ENCODE results near the gene CXCL3. TPM values are rescaled to one million over a fixed set of nuclear protein-coding genes. Genes with fewer than 3 reads are reported as not detected.

The CXCL3 gene
- total RNA-seq, 1 donor from 2014 or later = 1.4 TPM

- no peaks in the 10 kb centered on the region for H3K27me3 Mint-ChIP-seq (ENCODE audit: low read depth, unreplicated experiment)
- H3K27me3 ChIP-seq (ENCODE audit: insufficient read depth, low read length) = no peaks in the 10 kb centered on the region
- no peak overlapping the region for H3K4me3 Mint-ChIP-seq (ENCODE audit: unreplicated experiment)
- H3K9me3 Mint-ChIP-seq (ENCODE audit: unreplicated experiment) = no peaks in the 10 kb centered on the region
- no peak overlapping the region for H3K4me2 ChIP-seq (ENCODE audit: low read length)
- H3K36me3 Mint-ChIP-seq (ENCODE audit: low read depth, unreplicated experiment) = no peaks in the 10 kb centered on the region
- H3K4me1 Mint-ChIP-seq (ENCODE audit: low read depth, unreplicated experiment) = peaks cover 10% of the 10 kb centered on the region
- no peak overlapping the region for H3K27ac Mint-ChIP-seq (ENCODE audit: unreplicated experiment)
- H3K79me2 ChIP-seq (ENCODE audit: insufficient read depth, low read length) = no peaks in the 10 kb centered on the region
- H3K27ac ChIP-seq (ENCODE audit: low read depth, low read length) = no peak overlapping the region
- no peaks in the 10 kb centered on the region for H3K9me3 ChIP-seq (ENCODE audit: insufficient read depth, low read depth, low read length)
- no peak overlapping the region for H2AFZ ChIP-seq (ENCODE audit: low read depth, low read length)
- no peak overlapping the region for H3K4me3 ChIP-seq (ENCODE audit: insufficient read depth, low read depth, low read length)
- FAIRE-seq = no peak
- H3K36me3 ChIP-seq (ENCODE audit: insufficient read depth, low read length) = no peaks in the 10 kb centered on the region
- peak; percentile 54 for DNase-seq (ENCODE audit: low read depth)
- TF ChIP-seq CTCF (IDR thresholded peaks at IDR 0.05; ENCODE audit: insufficient read depth, low read depth, low read length) (no peak), EZH2 (IDR thresholded peaks at IDR 0.05; ENCODE audit: insufficient read depth, low read length) (no peak)
- H3K9ac ChIP-seq (ENCODE audit: low read length) = no peak overlapping the region
- no peaks in the 10 kb centered on the region for H3K4me1 ChIP-seq (ENCODE audit: insufficient read depth, low read length)
- H4K20me1 ChIP-seq (ENCODE audit: insufficient read depth, low read length) = no peaks in the 10 kb centered on the region
Measured at GRCh38 chr4:74006009-74006476, 32.4 kb downstream of the CXCL3 start.

GRCh38 chr4:74005528-74005927 is 33.0 kb downstream of the CXCL3 start:
- FAIRE-seq = peak; percentile 81
- H3K36me3 Mint-ChIP-seq (ENCODE audit: low read depth, unreplicated experiment) = no peaks in the 10 kb centered on the region
- TF ChIP-seq EZH2 (IDR thresholded peaks at IDR 0.05; ENCODE audit: insufficient read depth, low read length) = no peak
- no peak for TF ChIP-seq CTCF (IDR thresholded peaks at IDR 0.05; ENCODE audit: insufficient read depth, low read depth, low read length)
- H3K4me1 Mint-ChIP-seq (ENCODE audit: low read depth, unreplicated experiment) = peaks cover 10% of the 10 kb centered on the region
- H3K36me3 ChIP-seq (ENCODE audit: insufficient read depth, low read length) = no peaks in the 10 kb centered on the region
- no peaks in the 10 kb centered on the region for H3K9me3 Mint-ChIP-seq (ENCODE audit: unreplicated experiment)
- peak overlapping the region; percentile 18 for H3K27ac Mint-ChIP-seq (ENCODE audit: unreplicated experiment)
- no peak overlapping the region for H3K4me2 ChIP-seq (ENCODE audit: low read length)
- no peak overlapping the region for H3K4me3 ChIP-seq (ENCODE audit: insufficient read depth, low read depth, low read length)
- DNase-seq (ENCODE audit: low read depth) = no peak
- H3K4me1 ChIP-seq (ENCODE audit: insufficient read depth, low read length) = no peaks in the 10 kb centered on the region
- no peak overlapping the region for H2AFZ ChIP-seq (ENCODE audit: low read depth, low read length)
- H3K4me3 Mint-ChIP-seq (ENCODE audit: unreplicated experiment) = no peak overlapping the region
- no peaks in the 10 kb centered on the region for H3K9me3 ChIP-seq (ENCODE audit: insufficient read depth, low read depth, low read length)
- H3K27ac ChIP-seq (ENCODE audit: low read depth, low read length) = no peak overlapping the region
- no peaks in the 10 kb centered on the region for H4K20me1 ChIP-seq (ENCODE audit: insufficient read depth, low read length)
- no peaks in the 10 kb centered on the region for H3K27me3 ChIP-seq (ENCODE audit: insufficient read depth, low read length)
- H3K79me2 ChIP-seq (ENCODE audit: insufficient read depth, low read length) = no peaks in the 10 kb centered on the region
- H3K27me3 Mint-ChIP-seq (ENCODE audit: low read depth, unreplicated experiment) = no peaks in the 10 kb centered on the region
- no peak overlapping the region for H3K9ac ChIP-seq (ENCODE audit: low read length)

GRCh38 chr4:74004668-74005067 is 33.8 kb downstream of the CXCL3 start:
- Histone ChIP-seq H3K4me2 (ENCODE audit: low read length) (no peak overlapping the region), H3K4me3 (ENCODE audit: insufficient read depth, low read depth, low read length) (no peak overlapping the region), H3K27me3 (ENCODE audit: insufficient read depth, low read length) (no peaks in the 10 kb centered on the region), H3K79me2 (ENCODE audit: insufficient read depth, low read length) (no peaks in the 10 kb centered on the region), H3K9ac (ENCODE audit: low read length) (no peak overlapping the region), H3K27ac (ENCODE audit: low read depth, low read length) (no peak overlapping the region), H3K9me3 (ENCODE audit: insufficient read depth, low read depth, low read length) (no peaks in the 10 kb centered on the region), H2AFZ (ENCODE audit: low read depth, low read length) (no peak overlapping the region), H3K4me1 (ENCODE audit: insufficient read depth, low read length) (no peaks in the 10 kb centered on the region), H4K20me1 (ENCODE audit: insufficient read depth, low read length) (no peaks in the 10 kb centered on the region), H3K36me3 (ENCODE audit: insufficient read depth, low read length) (no peaks in the 10 kb centered on the region)
- no peak for FAIRE-seq
- no peak overlapping the region for H3K4me3 Mint-ChIP-seq (ENCODE audit: unreplicated experiment)
- TF ChIP-seq EZH2 (IDR thresholded peaks at IDR 0.05; ENCODE audit: insufficient read depth, low read length) (no peak), CTCF (IDR thresholded peaks at IDR 0.05; ENCODE audit: insufficient read depth, low read depth, low read length) (no peak)
- no peak overlapping the region for H3K27ac Mint-ChIP-seq (ENCODE audit: unreplicated experiment)
- no peaks in the 10 kb centered on the region for H3K9me3 Mint-ChIP-seq (ENCODE audit: unreplicated experiment)
- DNase-seq (ENCODE audit: low read depth) = no peak
- no peaks in the 10 kb centered on the region for H3K36me3 Mint-ChIP-seq (ENCODE audit: low read depth, unreplicated experiment)
- peaks cover 10% of the 10 kb centered on the region for H3K4me1 Mint-ChIP-seq (ENCODE audit: low read depth, unreplicated experiment)
- H3K27me3 Mint-ChIP-seq (ENCODE audit: low read depth, unreplicated experiment) = no peaks in the 10 kb centered on the region

Measured in astrocyte (in vitro differentiated cells and primary cell).